HG03196 (cell line): ENCODE data around the gene EBPL.
"Not testable (repeated sequence)": the region's sequence is repeated elsewhere in the genome, so short reads cannot be mapped to it uniquely, and the experiment has no call there.

Experiments used
- ATAC-seq: cut with Tn5 transposase; IDR thresholded peaks from one replicate; pipeline ENCODE4 v1.9.1; 2021; ENCODE audit not compliant: unreplicated experiment

EBPL gene

DNA sequence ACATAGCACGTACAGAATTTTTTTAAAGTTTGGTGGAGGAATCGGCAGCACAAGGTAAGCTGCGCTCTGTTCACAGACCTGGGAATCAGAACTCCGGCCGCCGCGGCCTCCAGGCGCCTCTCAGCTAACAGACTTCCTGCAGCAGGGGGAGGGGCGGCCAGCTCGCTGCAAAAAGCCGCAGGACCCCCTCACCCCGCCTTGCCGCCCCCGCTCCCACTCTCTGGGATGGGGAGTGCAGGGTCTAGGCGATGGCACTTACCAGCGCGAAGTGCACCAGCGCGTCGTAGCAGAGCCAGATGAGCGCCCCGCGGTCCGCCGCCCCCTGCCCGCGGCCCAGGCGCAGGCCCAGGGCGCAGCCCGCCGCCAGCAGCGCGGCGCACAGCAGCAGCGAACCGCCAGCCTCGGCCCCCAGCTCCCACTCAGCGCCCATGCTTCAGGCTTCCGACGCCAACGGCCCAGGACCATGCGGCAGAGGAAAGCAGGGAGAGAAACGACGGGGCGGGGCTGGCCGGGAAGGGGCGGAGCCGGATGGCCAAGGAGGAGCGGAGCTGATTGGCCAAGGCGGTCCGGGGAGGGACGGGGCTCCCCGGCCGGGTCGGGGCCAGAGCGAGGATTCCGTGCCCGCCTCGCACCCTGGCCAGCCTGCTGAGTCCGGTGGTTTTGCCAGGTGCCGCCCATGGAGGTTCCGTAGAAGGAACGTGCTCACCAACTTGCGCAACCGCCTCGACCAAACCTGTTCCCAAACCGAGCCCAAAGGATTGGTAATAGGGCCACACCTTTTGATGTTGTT lies at the start of gene EBPL:
EBPL (minus strand) TSS at position 492 of the 790 bp plus-strand sequence; CDS start at position 430, 62 bp downstream.
- peak; percentile 96 for ATAC-seq

DNA sequence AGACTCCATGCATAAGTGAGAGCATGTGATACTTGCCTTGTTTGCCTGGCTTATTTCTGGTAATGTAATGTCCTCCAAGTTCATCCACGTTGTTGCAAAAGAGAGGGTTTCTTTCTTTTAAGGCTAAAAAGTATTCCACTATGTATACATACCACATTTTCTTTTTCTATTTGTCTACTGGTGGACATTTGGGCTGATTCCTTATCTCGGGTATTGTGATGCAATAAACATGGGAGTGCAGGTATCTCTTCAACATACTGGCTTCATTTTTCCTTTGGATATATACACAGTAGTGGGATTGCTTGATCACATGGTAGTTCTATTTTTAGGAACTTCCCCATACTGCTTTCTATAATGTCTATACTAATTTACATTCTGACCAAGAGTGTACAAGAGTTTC lies 49.6 kb upstream of the EBPL start:
- ATAC-seq: no peak

DNA sequence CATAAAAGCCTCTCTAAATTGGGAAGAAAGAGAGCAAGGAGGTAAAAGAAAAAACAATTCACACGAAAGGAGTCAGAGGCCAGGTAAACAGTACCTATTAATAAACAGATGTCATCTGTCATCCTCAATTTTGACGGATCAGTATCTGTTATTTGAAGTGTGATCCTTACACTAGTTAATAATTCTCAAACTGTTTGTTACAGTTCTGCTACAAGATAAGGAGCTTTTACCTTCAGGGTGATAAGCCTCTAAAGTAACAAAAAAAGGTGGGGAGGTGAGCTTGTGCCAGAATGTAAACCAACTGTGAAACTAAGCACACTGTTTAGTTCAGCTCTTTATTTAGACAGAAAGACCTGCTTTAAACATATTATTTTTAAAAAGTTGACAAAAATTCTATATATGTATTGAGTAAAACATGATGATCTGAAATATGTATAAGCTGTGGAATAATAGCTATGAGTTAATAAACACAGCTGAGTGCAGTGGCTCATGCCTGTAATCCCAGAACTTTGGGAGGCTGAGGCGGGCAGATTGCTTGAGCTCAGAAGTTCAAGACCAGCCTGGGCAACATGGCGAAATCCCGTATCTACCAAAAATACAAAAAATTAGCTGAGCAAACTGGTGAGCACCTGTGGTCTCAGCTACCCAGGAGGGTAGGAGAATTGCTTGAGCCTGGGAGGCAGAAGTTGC lies 48.4 kb upstream of the EBPL start:
- no peak for ATAC-seq

DNA sequence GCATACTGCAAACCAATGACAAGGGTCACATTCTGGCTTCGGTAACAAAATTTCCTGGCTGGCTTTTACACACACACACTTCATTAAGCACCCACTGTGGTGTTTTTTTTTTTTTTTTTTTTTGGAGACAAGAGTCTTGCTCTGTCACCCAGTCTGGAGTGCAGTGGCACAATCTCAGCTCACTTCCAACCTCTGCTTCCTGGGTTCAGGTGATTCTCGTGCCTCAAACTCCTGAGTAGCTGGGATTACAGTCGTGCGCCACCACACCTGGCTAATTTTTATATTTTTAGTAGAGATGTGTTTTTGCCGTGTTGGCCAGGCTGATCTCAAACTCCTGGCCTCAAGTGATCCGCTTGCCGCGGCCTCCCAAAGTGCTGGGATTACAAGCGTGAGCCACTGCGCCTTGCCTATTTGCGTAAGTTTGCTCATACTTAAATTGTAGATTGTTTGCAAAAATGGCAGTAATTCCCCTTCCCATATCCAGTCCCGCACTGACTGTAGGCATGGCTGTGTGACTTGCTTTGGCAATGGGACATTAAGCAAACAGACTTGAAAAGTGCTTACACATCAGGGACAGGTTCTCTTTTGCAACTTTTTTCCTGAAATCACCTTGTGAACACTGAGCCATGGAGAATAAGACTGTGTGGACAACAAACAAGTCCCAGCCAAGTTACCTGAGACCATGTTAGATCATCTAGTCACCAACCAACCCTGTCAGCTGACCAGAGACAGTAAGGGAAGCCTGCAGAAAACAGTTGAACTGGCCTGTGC lies 42.1 kb upstream of the EBPL start:
- no peak for ATAC-seq

DNA sequence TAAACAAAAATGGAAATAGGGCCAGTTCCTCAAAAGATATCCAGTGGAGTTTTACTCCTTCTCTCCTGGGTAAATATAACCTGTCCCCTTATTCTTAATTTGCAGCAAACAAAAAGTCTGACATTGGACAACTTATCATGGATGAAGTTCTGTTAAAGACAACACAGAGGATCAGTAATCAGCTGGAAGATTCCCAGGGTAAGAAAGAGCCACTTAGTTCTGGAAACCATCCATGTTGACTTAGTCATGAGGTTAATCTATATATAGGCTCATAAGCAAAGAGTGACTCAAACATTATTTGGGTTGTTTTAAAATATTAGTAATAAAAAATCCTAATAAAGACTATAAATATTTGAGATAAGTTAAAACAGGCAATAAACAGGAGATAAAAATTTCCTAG lies 40.5 kb upstream of the EBPL start:
- no peak for ATAC-seq

DNA sequence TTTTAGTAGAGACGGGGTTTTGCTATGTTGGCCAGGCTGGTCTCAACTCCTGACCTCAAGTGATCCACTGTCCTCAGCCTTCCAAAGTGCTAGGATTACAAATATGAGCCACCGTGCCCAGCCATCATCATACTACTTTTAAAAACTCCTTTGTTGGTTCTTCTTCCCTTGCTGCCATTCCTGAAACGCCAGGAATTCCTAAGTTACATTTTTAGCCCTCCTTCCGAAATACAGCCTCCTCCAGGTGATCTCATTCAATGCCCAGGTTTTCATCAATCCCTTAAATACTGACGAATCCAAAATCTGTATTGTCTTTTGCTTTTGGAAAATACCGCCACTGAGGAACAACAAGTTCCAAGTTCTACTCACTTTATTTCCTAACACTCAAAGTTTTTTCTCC lies 25.3 kb upstream of the EBPL start:
- no peak for ATAC-seq

DNA sequence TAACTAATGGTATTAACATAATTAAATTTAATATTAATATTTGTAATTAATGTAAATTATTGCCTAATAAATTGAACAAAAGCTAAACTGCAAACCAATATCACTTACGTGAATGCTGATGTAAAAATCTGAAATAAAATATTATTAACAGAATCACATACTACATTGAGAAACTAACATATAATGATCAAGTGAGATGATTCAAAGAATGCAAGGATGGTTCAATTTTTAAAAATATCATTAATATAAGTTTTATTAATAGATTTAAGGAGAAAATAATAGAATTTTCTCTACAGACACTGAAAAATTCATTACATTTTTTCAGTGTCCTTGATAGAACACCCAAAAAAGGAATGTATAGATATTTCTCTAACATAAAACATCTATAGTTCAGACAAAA lies 23.5 kb upstream of the EBPL start:
- no peak for ATAC-seq

DNA sequence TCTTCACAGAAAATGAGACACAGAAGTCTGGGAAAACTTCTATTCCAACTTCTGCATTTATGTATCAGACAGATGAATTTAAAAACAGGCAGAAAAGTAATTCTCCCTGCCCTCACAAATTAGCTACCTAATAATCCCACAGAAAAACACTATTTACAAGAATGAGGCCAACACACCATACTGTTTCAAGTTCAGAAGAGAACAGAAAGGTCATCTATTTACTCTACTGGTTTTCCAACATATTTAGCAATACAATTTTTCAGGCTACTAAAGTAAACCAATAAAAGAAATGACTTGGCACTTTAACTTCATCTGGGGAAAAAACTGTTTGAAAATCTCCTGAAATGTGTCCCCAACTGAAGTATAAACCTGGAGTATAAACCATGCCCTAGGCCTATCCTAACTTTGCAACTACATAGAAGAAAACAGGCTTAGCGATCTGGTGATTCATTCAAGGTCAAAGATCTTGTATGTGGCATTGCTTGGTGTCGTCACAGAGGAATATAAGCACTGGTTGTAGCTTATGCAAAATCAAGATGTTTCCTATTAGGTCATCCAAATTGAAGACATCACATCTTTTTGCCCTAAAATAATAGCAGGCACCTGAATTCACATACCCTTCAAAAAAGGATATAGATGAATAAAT lies 20.1 kb upstream of the EBPL start:
- ATAC-seq: no peak

DNA sequence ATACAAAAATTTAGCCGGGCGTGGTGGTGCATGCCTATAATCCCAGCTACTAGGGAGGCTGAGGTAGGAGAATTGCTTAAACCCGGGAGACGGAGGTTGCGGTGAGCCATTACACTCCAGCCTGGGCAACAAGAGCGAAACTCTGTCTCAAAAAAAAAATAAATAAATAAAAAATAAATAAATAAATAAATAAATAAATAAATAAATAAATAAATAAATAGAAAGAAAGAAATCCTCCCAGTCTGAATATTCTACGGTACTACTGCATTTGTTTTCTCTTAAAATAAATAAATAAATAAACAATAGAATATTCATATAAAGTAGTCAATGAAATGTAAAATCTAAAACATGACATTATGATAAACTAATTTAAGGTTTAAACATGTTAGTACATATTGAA lies 13.0 kb upstream of the EBPL start:
- not testable (repeated sequence) for ATAC-seq

DNA sequence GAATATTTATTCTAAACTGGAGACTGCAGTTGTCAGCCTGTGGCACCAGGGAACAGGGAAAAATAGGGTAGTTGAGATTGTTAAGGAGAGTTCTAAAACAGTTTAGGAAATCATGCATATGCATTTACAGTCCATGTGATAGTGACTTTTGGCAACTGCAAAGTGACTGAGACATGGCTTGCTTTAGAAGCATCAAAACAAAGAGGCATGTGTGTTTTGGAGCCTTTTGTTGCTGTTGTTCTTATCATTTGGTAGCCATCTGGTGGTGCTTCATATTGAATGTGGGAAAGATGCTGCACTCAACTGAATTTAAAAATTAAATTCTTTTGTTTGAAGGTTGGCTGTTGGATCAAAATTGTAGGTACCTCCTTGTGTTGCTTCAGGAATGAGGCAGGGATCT lies 10.2 kb upstream of the EBPL start:
- no peak for ATAC-seq

DNA sequence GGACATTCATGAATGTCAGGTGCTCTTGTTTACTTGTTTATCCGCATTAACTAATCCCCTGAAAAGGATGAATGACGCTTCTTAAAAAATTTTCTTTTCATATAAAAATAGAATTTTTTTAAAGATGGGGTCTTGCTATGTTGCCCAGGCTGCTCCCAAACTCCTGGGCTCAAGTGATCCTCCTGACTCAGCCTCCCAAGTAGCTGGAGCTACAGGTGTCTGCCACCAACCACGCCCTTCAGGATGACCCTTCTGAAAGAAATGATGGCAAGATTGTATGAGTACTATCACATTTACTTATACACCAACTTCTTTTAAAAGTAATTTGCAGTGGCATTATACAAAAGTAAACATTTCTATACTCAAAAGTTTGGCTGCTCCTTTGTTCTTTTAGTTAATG lies 6.2 kb upstream of the EBPL start:
- no peak for ATAC-seq

DNA sequence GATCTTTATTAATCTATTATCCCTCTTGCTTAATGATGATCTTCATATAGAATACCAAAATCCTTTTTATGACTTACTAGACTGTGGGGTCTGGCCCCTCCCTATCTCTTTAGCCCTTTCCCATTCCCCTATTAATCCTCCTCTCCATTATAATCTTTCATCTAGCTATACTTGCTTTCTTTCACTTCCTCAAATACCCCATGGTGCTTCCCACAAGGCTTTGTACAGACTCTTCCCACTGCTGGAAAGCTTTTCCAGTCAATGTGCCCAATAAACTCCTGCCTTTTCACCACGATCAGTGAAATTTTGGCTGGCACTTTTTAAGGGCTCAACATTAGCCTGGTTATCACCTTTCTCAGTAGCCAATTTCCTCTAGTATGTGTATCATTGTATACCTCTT lies 3.2 kb upstream of the EBPL start:
- no peak for ATAC-seq

DNA sequence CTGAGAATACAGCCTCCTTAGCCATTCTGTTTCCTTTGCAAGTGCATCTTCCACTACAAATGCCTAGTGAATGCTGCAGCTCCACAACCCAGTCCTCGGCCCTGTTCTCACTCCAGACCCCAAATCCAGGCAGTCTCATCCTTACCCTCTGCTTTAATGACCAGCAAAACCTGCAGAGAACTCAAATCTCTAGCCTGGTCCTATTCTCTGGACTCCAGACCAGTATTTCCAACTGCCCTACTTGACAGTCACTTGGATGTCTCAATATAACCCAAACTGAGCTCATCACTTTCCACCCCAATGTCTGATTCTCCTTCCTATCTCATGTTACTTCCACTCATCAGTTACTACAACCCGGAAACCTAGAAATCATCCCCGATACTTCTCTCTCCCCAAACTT lies 2.6 kb upstream of the EBPL start:
- no peak for ATAC-seq

DNA sequence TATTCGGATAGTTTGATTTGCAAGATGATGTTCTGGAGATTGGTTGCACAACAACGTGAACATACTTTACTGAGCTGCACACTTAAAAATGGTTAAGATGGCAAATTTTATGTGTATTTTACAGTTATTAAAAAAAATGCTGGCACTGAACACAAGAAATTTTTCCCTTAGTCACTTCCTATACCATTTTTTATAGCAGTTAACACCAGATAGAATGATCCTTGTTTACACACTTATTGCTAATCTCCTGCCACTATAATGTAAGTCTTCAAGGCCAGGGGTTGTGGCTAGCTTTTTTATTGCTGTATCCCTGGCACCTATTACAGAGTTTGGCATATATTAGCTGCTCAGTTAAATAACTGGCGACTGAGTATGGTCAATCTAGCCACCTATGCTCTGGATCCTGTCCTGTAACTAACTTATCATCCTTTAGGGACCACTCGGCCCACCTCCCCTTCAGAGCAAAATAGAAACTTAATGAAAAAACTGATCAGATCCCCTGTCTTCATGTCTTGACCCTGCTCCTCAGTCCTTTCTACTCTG lies 2.0 kb upstream of the EBPL start:
- ATAC-seq: no peak

DNA sequence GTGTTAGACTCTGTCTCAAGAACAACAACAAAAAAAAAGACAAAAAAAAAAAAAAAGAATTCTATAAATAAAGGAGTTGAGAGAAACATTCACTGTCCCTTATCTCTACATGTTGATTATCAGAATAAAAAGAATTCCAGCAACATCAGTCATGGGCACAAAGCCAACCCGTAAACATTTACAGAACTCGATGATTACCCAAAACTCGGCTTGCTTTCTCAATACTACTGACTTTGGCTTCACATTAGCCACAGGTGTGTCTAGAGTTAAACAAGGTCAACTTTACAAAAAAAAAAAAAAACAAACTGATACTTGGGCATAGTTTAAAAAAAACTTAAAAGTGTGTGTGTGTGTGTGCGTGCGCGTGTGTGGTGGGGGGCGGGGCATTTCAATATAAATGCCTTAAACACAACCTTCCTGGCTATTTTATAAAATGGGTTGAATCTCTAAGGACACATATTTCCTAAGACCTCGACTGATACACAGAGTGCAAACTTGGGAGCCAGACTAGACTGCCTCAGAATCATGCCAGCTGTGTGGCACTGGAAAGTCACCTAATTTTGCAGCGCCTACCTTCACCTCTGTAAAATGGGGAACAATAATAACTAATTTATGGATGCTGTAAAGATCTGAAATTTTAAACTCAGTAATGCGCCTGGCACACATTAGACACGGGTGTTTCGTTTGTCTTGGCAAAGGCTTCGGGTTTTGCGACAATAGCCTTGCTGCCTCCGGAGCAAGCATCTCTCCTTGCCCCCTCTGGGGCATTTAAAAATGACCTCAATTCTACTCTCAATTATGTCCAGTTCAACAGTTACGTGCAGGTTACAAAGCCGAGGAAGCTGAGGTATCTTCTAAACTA lies 922 bp downstream of the EBPL start:
- ATAC-seq: peak; percentile 16

DNA sequence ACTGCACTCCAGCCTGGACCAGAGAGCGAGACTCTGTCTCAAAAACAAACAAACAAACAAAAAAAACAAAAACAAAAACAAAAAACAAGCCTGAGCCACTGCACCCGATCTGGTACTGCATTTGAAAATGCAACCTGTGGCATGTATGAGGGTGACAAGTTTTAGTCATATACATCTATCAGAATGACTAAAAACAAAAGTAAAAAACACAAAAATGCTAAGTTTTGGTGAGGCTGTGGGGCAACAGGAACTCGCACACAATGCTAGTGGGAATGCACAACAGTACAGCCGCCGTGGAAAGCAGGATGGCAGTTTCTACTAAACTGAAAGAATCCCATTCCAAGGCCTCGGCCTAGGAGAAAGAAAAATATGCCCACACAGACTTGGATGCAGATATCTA lies 7.8 kb downstream of the EBPL start:
- no peak for ATAC-seq

DNA sequence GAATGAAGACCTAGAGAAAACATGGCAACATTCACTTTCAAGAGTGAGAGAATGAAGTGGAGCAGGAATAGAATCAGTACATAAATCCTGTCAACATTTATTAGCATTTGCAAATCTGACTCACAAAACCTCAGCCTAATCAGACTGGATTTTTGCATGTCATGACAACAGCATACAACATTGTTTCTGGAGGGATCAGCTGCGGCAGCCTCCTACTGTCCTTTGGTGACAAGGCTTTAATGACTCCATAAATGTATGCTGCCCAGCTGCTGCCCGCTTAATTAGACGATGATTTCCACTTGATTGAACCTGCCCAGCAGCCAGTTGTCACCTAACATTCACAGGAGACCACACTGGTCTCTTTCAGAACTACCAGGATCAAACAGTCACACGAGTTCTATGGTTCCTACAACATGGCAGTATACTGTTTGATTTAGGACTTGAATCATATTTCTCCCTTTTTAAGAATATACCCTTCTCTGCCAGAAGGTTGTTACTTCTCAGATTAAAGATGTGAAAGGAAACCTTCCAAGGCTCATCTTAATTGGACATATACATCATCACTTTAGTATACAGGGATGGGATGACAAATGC lies 9.3 kb downstream of the EBPL start:
- ATAC-seq: no peak

DNA sequence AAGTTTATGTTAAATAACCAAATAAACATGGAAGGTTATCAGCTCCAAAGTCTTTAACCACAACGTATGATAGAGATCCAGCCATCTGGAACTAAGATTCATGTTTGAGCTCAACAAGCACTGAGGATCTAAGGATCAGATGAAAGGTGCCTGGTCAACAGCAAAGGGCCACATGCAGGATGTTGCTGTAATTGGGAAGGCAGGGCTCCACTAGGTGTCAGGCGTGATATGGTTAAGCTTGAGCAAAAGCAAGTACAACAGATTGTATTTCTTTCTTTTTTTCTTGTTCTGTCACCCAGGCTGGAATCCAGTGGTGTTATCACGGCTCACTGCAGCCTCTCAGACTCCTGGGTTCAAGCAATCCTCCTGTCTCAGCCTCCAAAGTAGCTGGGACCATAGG lies 12.0 kb downstream of the EBPL start:
- ATAC-seq: no peak

DNA sequence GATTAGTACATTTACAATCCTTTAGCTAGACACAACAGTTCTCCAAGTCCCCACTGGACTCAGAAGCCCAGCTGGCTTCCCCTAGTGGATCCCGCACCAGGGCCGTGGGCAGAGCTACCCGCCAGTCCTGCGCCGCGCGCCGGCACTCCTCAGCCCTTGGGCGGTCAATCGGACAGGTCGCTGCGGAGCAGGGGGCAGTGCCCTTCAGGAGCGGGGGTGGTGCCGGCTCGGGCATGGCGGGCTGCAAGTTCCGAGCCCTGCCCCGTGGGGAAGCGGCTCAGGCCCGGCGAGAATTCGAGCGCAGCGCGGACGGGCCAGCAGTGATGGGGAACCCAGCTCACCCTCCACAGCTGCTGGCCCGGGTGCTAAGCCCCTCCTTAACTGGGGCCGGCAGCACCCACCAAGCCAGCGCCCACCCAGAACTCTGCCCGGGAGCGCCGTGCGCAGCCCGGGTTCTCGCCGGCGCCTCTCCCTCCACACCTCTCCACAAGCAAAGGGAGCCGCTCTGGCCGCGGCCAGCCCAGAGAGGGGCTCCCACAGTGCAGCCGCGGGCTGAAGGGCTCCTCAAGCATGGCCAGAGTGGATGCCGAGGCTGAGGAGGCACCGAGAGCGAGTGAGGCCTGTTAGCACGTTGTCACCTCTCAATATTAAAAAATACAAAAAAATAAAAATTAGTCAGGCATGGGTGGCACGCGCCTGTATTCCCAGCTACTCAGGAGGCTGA lies 12.9 kb downstream of the EBPL start:
- no peak for ATAC-seq
